GM12878 (cell line): ENCODE measurements around the gene LSR. TPM values are rescaled to one million over a fixed set of nuclear protein-coding genes. Genes with fewer than 3 reads are reported as not detected.
A peak's percentile ranks its signal among the peaks of the same experiment; 100 is the strongest.

Source experiments
- BRCA1 ChIP-seq: IDR thresholded peaks from 2 replicates; pipeline ENCODE4 v1.6.1; 2011; ENCODE audit warnings: low read depth, low read length, improper control_type of control experiment
- GATAD2B ChIP-seq: fragments of 450-650 bp; conservative IDR thresholded peaks from 2 replicates; pipeline ENCODE4 v1.6.1; 2017; ENCODE audit warnings: low read depth, mild to moderate bottlenecking, moderate library complexity
- IRF4 ChIP-seq: IDR thresholded peaks from 2 replicates; pipeline ENCODE4 v1.6.1; 2011; ENCODE audit warnings: low read depth, low read length
- KDM1A ChIP-seq: fragments of 200-600 bp; sonication (generic); IDR thresholded peaks from 2 replicates; pipeline ENCODE4 v1.6.1; 2016; ENCODE audit warnings: borderline replicate concordance
- MAX ChIP-seq: IDR thresholded peaks from 2 replicates; pipeline ENCODE4 v1.6.1; 2012; ENCODE audit warnings: low read depth, low read length, improper control_type of control experiment
- MEF2A ChIP-seq: IDR thresholded peaks from 2 replicates; pipeline ENCODE4 v1.6.1; 2011; ENCODE audit warnings: low read depth, mild to moderate bottlenecking, low read length, moderate library complexity; ENCODE audit not compliant: insufficient read depth
- MTA2 ChIP-seq: fragments of 450-650 bp; IDR thresholded peaks from 2 replicates; pipeline ENCODE4 v1.6.1; 2016; ENCODE audit warnings: low read depth, mild to moderate bottlenecking, moderate library complexity
- NFYB ChIP-seq: IDR thresholded peaks from 2 replicates; pipeline ENCODE4 v1.6.1; 2011; ENCODE audit warnings: low read depth, mild to moderate bottlenecking, low read length, improper control_type of control experiment, moderate library complexity; ENCODE audit not compliant: insufficient read depth
- RBBP5 ChIP-seq: fragments of 200-600 bp; sonication (generic); conservative IDR thresholded peaks from 2 replicates; pipeline ENCODE4 v1.6.1; 2016
- SIX5 ChIP-seq: IDR thresholded peaks from 2 replicates; pipeline ENCODE4 v1.6.1; 2011; ENCODE audit warnings: mild to moderate bottlenecking, low read depth, low read length, moderate library complexity; ENCODE audit not compliant: severe bottlenecking
- SMAD1 ChIP-seq: fragments of 450-650 bp; IDR thresholded peaks from 2 replicates; pipeline ENCODE4 v1.6.1; 2018; ENCODE audit warnings: mild to moderate bottlenecking, low read depth; ENCODE audit not compliant: partially characterized antibody
- SREBF1 ChIP-seq: IDR thresholded peaks from 2 replicates; pipeline ENCODE4 v1.6.1; 2012; ENCODE audit warnings: mild to moderate bottlenecking, low read length
- STAT1 ChIP-seq: fragments of 450-650 bp; conservative IDR thresholded peaks from 2 replicates; pipeline ENCODE4 v1.6.1; 2014; ENCODE audit warnings: antibody characterized with exemption, mild to moderate bottlenecking
- TAF1 ChIP-seq: IDR thresholded peaks from 2 replicates; pipeline ENCODE4 v1.6.1; 2011; ENCODE audit warnings: mild to moderate bottlenecking, low read depth, low read length, borderline replicate concordance
- TCF12 ChIP-seq: IDR thresholded peaks from 2 replicates; pipeline ENCODE4 v1.6.1; 2011; ENCODE audit warnings: low read depth, mild to moderate bottlenecking, low read length
- USF1 ChIP-seq: IDR thresholded peaks from 2 replicates; pipeline ENCODE4 v1.6.1; 2011; ENCODE audit warnings: borderline replicate concordance, low read depth, mild to moderate bottlenecking, moderate library complexity, mixed read lengths, low read length; ENCODE audit not compliant: insufficient read depth; ENCODE audit errors: extremely low read length
- WRNIP1 ChIP-seq: IDR thresholded peaks from 2 replicates; pipeline ENCODE4 v1.6.1; 2011; ENCODE audit warnings: low read depth, low read length, improper control_type of control experiment, borderline replicate concordance
- ZNF622 ChIP-seq: fragments of 450-650 bp; IDR thresholded peaks from 2 replicates; pipeline ENCODE4 v1.6.1; 2017; ENCODE audit warnings: mild to moderate bottlenecking, inconsistent platforms
- polyA plus RNA-seq, 11 experiments: library from polyadenylated mRNA; depleted of rRNA in 4 of 11; unstranded in 6 of 11; stranded (reverse) in 5 of 11; fragments of >200 nt; fragmentation: Nextera tagmentation in 4 of 11; fragmentation: Illumina TruSeq in 1 of 11; extraction: Ambion mirVana in 4 of 11; extraction: Trizol in 1 of 11; gene quantifications; 1 replicate in 1 of 11; 2 replicates in 10 of 11; pipeline versions ENCODE4 v1.2.1 to v1.2.3, GENCODE V29; 2011 to 2016; ENCODE audit warnings: inconsistent platforms in 2 of 11, missing spikeins in 2 of 11, low read depth in 1 of 11
- total RNA-seq, 4 experiments: library from RNA; depleted of rRNA in 3 of 4; stranded (reverse); fragments of >200 nt in 3 of 4; fragmentation: Illumina TruSeq in 1 of 4; extraction: Trizol in 1 of 4; gene quantifications; 2 replicates each; pipeline versions ENCODE4 v1.2.1 to v1.2.3, GENCODE V29; 2013 to 2021
- TF ChIP-seq, protein P1 (sequence below): fragments of 450-650 bp; IDR thresholded peaks from 2 replicates; pipeline ENCODE4 v1.6.1; 2017; ENCODE audit warnings: mild to moderate bottlenecking, low read depth, inconsistent platforms; ENCODE audit not compliant: poor library complexity, severe bottlenecking
- TF ChIP-seq, protein P2 (sequence below): fragments of 450-650 bp; IDR thresholded peaks from 2 replicates; pipeline ENCODE4 v1.6.1; 2017; ENCODE audit warnings: mild to moderate bottlenecking, moderate library complexity
- TF ChIP-seq, protein P3 (sequence below): fragments of 450-650 bp; conservative IDR thresholded peaks from 2 replicates; pipeline ENCODE4 v1.6.1; 2017; ENCODE audit warnings: mild to moderate bottlenecking, moderate library complexity

Gene LSR
- total and polyA plus RNA-seq, 10 of the 15 experiments (the other 5 are each of a cell fraction or from before 2014, with no cell fraction given) = 0.26 to 53.9 (median 26.3) TPM

DNA sequence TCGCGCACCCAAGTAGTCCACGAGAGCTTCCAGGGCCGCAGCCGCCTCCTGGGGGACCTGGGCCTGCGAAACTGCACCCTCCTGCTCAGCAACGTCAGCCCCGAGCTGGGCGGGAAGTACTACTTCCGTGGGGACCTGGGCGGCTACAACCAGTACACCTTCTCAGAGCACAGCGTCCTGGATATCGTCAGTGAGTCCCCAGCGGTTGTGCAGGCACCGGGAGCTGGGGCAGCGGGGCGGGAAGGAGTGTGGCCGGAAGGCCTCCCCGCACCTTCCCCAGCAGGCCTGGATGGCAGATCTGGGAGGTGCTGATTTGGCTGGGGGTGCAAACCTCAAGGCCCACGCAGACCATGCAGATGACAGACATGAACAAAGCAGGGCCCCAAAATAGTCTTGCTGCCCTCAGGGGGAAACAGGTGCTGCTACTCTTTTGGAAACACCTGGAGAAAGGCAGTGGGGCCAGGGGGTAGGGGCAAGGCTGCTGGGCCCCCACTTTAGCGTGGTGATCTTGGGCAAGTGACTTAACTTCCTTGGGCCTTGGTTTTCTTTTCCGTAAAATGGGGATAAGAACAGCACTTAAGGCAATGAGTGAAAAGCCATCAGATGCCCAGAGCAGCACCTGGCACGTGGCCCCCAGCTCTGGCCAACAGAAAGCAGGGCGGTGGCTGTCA lies 47.1 kb downstream of the LSR start (continued):
- TF ChIP-seq MTA2 = peak; percentile 36; the same call in 1 of the 2 replicates
- TF ChIP-seq, protein P1, sequence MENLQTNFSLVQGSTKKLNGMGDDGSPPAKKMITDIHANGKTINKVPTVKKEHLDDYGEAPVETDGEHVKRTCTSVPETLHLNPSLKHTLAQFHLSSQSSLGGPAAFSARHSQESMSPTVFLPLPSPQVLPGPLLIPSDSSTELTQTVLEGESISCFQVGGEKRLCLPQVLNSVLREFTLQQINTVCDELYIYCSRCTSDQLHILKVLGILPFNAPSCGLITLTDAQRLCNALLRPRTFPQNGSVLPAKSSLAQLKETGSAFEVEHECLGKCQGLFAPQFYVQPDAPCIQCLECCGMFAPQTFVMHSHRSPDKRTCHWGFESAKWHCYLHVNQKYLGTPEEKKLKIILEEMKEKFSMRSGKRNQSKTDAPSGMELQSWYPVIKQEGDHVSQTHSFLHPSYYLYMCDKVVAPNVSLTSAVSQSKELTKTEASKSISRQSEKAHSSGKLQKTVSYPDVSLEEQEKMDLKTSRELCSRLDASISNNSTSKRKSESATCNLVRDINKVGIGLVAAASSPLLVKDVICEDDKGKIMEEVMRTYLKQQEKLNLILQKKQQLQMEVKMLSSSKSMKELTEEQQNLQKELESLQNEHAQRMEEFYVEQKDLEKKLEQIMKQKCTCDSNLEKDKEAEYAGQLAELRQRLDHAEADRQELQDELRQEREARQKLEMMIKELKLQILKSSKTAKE = no peak
- no peak for TF ChIP-seq TAF1
- no peak for TF ChIP-seq ZNF622
- no peak for TF ChIP-seq SMAD1
- TF ChIP-seq, protein P2, sequence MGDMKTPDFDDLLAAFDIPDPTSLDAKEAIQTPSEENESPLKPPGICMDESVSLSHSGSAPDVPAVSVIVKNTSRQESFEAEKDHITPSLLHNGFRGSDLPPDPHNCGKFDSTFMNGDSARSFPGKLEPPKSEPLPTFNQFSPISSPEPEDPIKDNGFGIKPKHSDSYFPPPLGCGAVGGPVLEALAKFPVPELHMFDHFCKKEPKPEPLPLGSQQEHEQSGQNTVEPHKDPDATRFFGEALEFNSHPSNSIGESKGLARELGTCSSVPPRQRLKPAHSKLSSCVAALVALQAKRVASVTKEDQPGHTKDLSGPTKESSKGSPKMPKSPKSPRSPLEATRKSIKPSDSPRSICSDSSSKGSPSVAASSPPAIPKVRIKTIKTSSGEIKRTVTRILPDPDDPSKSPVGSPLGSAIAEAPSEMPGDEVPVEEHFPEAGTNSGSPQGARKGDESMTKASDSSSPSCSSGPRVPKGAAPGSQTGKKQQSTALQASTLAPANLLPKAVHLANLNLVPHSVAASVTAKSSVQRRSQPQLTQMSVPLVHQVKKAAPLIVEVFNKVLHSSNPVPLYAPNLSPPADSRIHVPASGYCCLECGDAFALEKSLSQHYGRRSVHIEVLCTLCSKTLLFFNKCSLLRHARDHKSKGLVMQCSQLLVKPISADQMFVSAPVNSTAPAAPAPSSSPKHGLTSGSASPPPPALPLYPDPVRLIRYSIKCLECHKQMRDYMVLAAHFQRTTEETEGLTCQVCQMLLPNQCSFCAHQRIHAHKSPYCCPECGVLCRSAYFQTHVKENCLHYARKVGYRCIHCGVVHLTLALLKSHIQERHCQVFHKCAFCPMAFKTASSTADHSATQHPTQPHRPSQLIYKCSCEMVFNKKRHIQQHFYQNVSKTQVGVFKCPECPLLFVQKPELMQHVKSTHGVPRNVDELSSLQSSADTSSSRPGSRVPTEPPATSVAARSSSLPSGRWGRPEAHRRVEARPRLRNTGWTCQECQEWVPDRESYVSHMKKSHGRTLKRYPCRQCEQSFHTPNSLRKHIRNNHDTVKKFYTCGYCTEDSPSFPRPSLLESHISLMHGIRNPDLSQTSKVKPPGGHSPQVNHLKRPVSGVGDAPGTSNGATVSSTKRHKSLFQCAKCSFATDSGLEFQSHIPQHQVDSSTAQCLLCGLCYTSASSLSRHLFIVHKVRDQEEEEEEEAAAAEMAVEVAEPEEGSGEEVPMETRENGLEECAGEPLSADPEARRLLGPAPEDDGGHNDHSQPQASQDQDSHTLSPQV = no peak
- TF ChIP-seq SIX5 = no peak
- TF ChIP-seq, protein P3, sequence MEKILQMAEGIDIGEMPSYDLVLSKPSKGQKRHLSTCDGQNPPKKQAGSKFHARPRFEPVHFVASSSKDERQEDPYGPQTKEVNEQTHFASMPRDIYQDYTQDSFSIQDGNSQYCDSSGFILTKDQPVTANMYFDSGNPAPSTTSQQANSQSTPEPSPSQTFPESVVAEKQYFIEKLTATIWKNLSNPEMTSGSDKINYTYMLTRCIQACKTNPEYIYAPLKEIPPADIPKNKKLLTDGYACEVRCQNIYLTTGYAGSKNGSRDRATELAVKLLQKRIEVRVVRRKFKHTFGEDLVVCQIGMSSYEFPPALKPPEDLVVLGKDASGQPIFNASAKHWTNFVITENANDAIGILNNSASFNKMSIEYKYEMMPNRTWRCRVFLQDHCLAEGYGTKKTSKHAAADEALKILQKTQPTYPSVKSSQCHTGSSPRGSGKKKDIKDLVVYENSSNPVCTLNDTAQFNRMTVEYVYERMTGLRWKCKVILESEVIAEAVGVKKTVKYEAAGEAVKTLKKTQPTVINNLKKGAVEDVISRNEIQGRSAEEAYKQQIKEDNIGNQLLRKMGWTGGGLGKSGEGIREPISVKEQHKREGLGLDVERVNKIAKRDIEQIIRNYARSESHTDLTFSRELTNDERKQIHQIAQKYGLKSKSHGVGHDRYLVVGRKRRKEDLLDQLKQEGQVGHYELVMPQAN = no peak
- no peak for TF ChIP-seq RBBP5
- no peak for TF ChIP-seq MAX
- peak; percentile 84; the same call in 1 of the 2 replicates for TF ChIP-seq TCF12
- no peak for TF ChIP-seq NFYB
- TF ChIP-seq WRNIP1 = no peak
- TF ChIP-seq MEF2A = peak; percentile 83
- no peak for TF ChIP-seq IRF4
- 0 out of 2 replicates have a peak, but pooled peaks have one; percentile 71 for TF ChIP-seq GATAD2B
- TF ChIP-seq SREBF1 = no peak
- TF ChIP-seq BRCA1 = no peak
- no peak for TF ChIP-seq STAT1
- TF ChIP-seq KDM1A = no peak
- TF ChIP-seq USF1 = peak; percentile 22
